Naive thymus-derived CD8-positive, alpha-beta T cell (primary cell): ENCODE data around the gene DARS1. TPM values are rescaled to one million over a fixed set of nuclear protein-coding genes. Genes with fewer than 3 reads are reported as not detected.

Source experiments
- ATAC-seq, 2 donors: fragments of 150-1000 bp; cut with Tn5 transposase in 1 of 2; sonication (Bioruptor Pico), chemical (Tn5 transposase) in 1 of 2; 1 replicate in 1 of 2; 2 replicates in 1 of 2; pipeline ENCODE4 v1.10.0; 2021; ENCODE audit warnings: mild to moderate bottlenecking in 2 of 2, moderate library complexity in 2 of 2
- POLR2A ChIA-PET: fragments of 350-600 bp; sonication (Branson Sonifier 250); formaldehyde crosslinking; loops from one replicate; lab custom pipeline; 2021; ENCODE audit warnings: antibody characterized with exemption; lab: Charles Lee
- DNase-seq, 10 donors: peaks; one replicate each; pipeline versions ENCODE4 v3.0.0 to v3.0.0-alpha.2; 2020 to 2022
- H3K27ac Mint-ChIP-seq, 10 donors: one replicate each; pipeline ENCODE4 v1.8.0; 2020 to 2022; ENCODE audit warnings: mild to moderate bottlenecking in 10 of 10, mixed read lengths in 10 of 10, moderate library complexity in 4 of 10, inconsistent platforms in 1 of 10
- H3K27me3 Mint-ChIP-seq, 5 donors: one replicate each; pipeline ENCODE4 v1.8.0; 2021 to 2022; ENCODE audit warnings: mixed read lengths in 5 of 5
- H3K36me3 Mint-ChIP-seq, 3 donors: one replicate each; pipeline ENCODE4 v1.8.0; 2020 to 2022; ENCODE audit warnings: mixed read lengths in 3 of 3, mild to moderate bottlenecking in 2 of 3, inconsistent platforms in 1 of 3
- H3K4me1 Mint-ChIP-seq, 4 donors: one replicate each; pipeline ENCODE4 v1.8.0; 2021 to 2022; ENCODE audit warnings: mixed read lengths in 4 of 4
- H3K4me3 Mint-ChIP-seq, 10 donors: one replicate each; pipeline ENCODE4 v1.8.0; 2020 to 2022; ENCODE audit warnings: mild to moderate bottlenecking in 10 of 10, mixed read lengths in 10 of 10, moderate library complexity in 6 of 10, inconsistent platforms in 1 of 10
- H3K9me3 Mint-ChIP-seq, 9 donors: one replicate each; pipeline ENCODE4 v1.8.0; 2020 to 2022; ENCODE audit warnings: mixed read lengths in 9 of 9, mild to moderate bottlenecking in 3 of 9, inconsistent platforms in 1 of 9, moderate library complexity in 1 of 9
- polyA plus RNA-seq, 3 donors: library from polyadenylated mRNA; unstranded; fragments of 300-500 nt; fragmentation: Illumina TruSeq; gene quantifications; one replicate each; pipeline ENCODE4 v1.2.3, GENCODE V29; 2021
- total RNA-seq, 8 experiments: library from RNA in 2 of 8; stranded (reverse) in 2 of 8; gene quantifications; one replicate each; pipeline ENCODE4 v1.2.3 and lab custom pipeline; 2021 to 2026

DARS1 gene
- total and polyA plus RNA-seq, 5 experiments from 2014 or later = 58.5 to 135 (median 129) TPM

GRCh38 chr2:135949451-135950234 is 35.8 kb downstream of the DARS1 start:
- ATAC-seq (no peak), DNase-seq (no peak)
- peak overlapping the region in 2 of 10 donors; percentile 92 to 97 for H3K27ac Mint-ChIP-seq
- peaks cover 20 to 66% (median 57%) of the 10 kb centered on the region in 4 donors for H3K4me1 Mint-ChIP-seq
- no peaks in the 10 kb centered on the region for H3K27me3 Mint-ChIP-seq
- no peaks in the 10 kb centered on the region for H3K9me3 Mint-ChIP-seq
- no peak overlapping the region for H3K4me3 Mint-ChIP-seq
- peaks cover 0 to 43% (median 33%) of the 10 kb centered on the region in 3 donors for H3K36me3 Mint-ChIP-seq
- POLR2A ChIA-PET = interaction anchor here (0.6 to 1.4 kb wide), 2 partner anchors 169 to 194 kb away, joined by 3 to 4 read pairs; no protein-coding TSS in a partner anchor

GRCh38 chr2:135948642-135949355 is 36.6 kb downstream of the DARS1 start:
- Mint-ChIP-seq H3K36me3 (peaks cover 0 to 43% (median 29%) of the 10 kb centered on the region in 3 donors), H3K4me3 (peak overlapping the region in 2 of 10 donors; percentile 62 to 64), H3K4me1 (peaks cover 18 to 62% (median 59%) of the 10 kb centered on the region in 4 donors), H3K9me3 (no peaks in the 10 kb centered on the region), H3K27me3 (no peaks in the 10 kb centered on the region), H3K27ac (peak overlapping the region in 6 of 10 donors; percentile 53 to 97 (median 76))
- DNase-seq (no peak), ATAC-seq (peak in 1 of 2 donors; percentile 33)
- POLR2A ChIA-PET = interaction anchor here (0.5 to 1.4 kb wide), 4 partner anchors 9 to 300 kb away, joined by 3 to 4 read pairs (median 4); no protein-coding TSS in a partner anchor

- Mint-ChIP-seq H3K9me3 (no peaks in the 10 kb centered on the region), H3K4me1 (peaks cover 18 to 62% (median 58%) of the 10 kb centered on the region in 4 donors), H3K27ac (peak overlapping the region in 6 of 10 donors; percentile 16 to 97 (median 80)), H3K4me3 (peak overlapping the region in 2 of 10 donors; percentile 1 to 62), H3K27me3 (no peaks in the 10 kb centered on the region), H3K36me3 (peaks cover 0 to 46% (median 28%) of the 10 kb centered on the region in 3 donors)
- ATAC-seq (no peak), DNase-seq (no peak)
- POLR2A ChIA-PET = interaction anchor here (0.5 to 1.4 kb wide), 3 partner anchors 8 to 299 kb away, joined by 3 to 4 read pairs (median 4); no protein-coding TSS in a partner anchor
These were observed 37.3 kb downstream of the DARS1 start for GRCh38 chr2:135948141-135948540.

GRCh38 chr2:135947483-135947882 is 37.9 kb downstream of the DARS1 start:
- DNase-seq (no peak), ATAC-seq (no peak)
- H3K4me3 Mint-ChIP-seq = no peak overlapping the region
- H3K27me3 Mint-ChIP-seq = no peaks in the 10 kb centered on the region
- peak overlapping the region in 2 of 10 donors; percentile 92 to 97 for H3K27ac Mint-ChIP-seq
- no peaks in the 10 kb centered on the region for H3K9me3 Mint-ChIP-seq
- peaks cover 6 to 45% (median 28%) of the 10 kb centered on the region in 3 donors for H3K36me3 Mint-ChIP-seq
- POLR2A ChIA-PET = interaction anchor here (0.7 kb wide), 2 partner anchors 17 to 288 kb away, joined by 3 to 8 read pairs; no protein-coding TSS in a partner anchor
- H3K4me1 Mint-ChIP-seq = peaks cover 18 to 58% (median 55%) of the 10 kb centered on the region in 4 donors

- Mint-ChIP-seq H3K27me3 (no peaks in the 10 kb centered on the region), H3K4me3 (no peak overlapping the region), H3K36me3 (peaks cover 6 to 40% (median 23%) of the 10 kb centered on the region in 3 donors), H3K27ac (peak overlapping the region in 6 of 10 donors; percentile 2 to 67 (median 41)), H3K4me1 (peaks cover 10 to 51% (median 47%) of the 10 kb centered on the region in 4 donors), H3K9me3 (peaks cover 0 to 4% (median 0%) of the 10 kb centered on the region in 9 donors)
- no peak for ATAC-seq
- no peak for DNase-seq
- POLR2A ChIA-PET = no interaction called here
These were observed 39.9 kb downstream of the DARS1 start for GRCh38 chr2:135945526-135945925.

- no peaks in the 10 kb centered on the region for H3K27me3 Mint-ChIP-seq
- H3K27ac Mint-ChIP-seq = peak overlapping the region in 6 of 10 donors; percentile 1 to 67 (median 20)
- H3K4me3 Mint-ChIP-seq = no peak overlapping the region
- ATAC-seq (no peak), DNase-seq (no peak)
- H3K4me1 Mint-ChIP-seq = peaks cover 17 to 51% (median 48%) of the 10 kb centered on the region in 4 donors
- H3K36me3 Mint-ChIP-seq = peaks cover 6 to 44% (median 25%) of the 10 kb centered on the region in 3 donors
- peaks cover 0 to 4% (median 0%) of the 10 kb centered on the region in 9 donors for H3K9me3 Mint-ChIP-seq
- POLR2A ChIA-PET = no interaction called here
These were observed 40.8 kb downstream of the DARS1 start for GRCh38 chr2:135944625-135945024.

GRCh38 chr2:135942936-135943688 is 42.3 kb downstream of the DARS1 start:
- no peak for DNase-seq
- Mint-ChIP-seq H3K4me1 (peaks cover 27 to 57% (median 47%) of the 10 kb centered on the region in 4 donors), H3K27ac (peak overlapping the region in 1 of 10 donors; percentile 29), H3K9me3 (peaks cover 0 to 4% (median 0%) of the 10 kb centered on the region in 9 donors), H3K4me3 (no peak overlapping the region), H3K36me3 (peaks cover 8 to 53% (median 25%) of the 10 kb centered on the region in 3 donors), H3K27me3 (no peaks in the 10 kb centered on the region)
- no peak for ATAC-seq
- POLR2A ChIA-PET = no interaction called here

GRCh38 chr2:135936524-135936923 is 48.9 kb downstream of the DARS1 start:
- Mint-ChIP-seq H3K4me3 (no peak overlapping the region), H3K4me1 (peaks cover 29 to 47% (median 41%) of the 10 kb centered on the region in 4 donors), H3K9me3 (peaks cover 0 to 3% (median 0%) of the 10 kb centered on the region in 9 donors), H3K36me3 (peaks cover 6 to 74% (median 22%) of the 10 kb centered on the region in 3 donors), H3K27me3 (no peaks in the 10 kb centered on the region), H3K27ac (peak overlapping the region in 4 of 10 donors; percentile 4 to 35 (median 18))
- ATAC-seq (no peak), DNase-seq (no peak)
- POLR2A ChIA-PET = no interaction called here

- no peaks in the 10 kb centered on the region for H3K27me3 Mint-ChIP-seq
- H3K4me1 Mint-ChIP-seq = peaks cover 29 to 47% (median 40%) of the 10 kb centered on the region in 4 donors
- DNase-seq = no peak
- no peak overlapping the region for H3K27ac Mint-ChIP-seq
- peaks cover 6 to 78% (median 26%) of the 10 kb centered on the region in 3 donors for H3K36me3 Mint-ChIP-seq
- ATAC-seq = no peak
- POLR2A ChIA-PET = no interaction called here
- H3K9me3 Mint-ChIP-seq = peaks cover 0 to 3% (median 0%) of the 10 kb centered on the region in 9 donors
- no peak overlapping the region for H3K4me3 Mint-ChIP-seq
These were observed 49.5 kb downstream of the DARS1 start for GRCh38 chr2:135935914-135936313.

GRCh38 chr2:135931776-135932443 is 53.5 kb downstream of the DARS1 start:
- no peak for ATAC-seq
- Mint-ChIP-seq H3K27me3 (no peaks in the 10 kb centered on the region), H3K4me1 (peaks cover 3 to 13% (median 9%) of the 10 kb centered on the region in 4 donors), H3K27ac (no peak overlapping the region), H3K36me3 (peaks cover 0 to 75% (median 27%) of the 10 kb centered on the region in 3 donors), H3K9me3 (no peaks in the 10 kb centered on the region), H3K4me3 (no peak overlapping the region)
- DNase-seq = no peak
- POLR2A ChIA-PET = no interaction called here

GRCh38 chr2:135926605-135927004 is 58.8 kb downstream of the DARS1 start:
- Mint-ChIP-seq H3K27ac (peak overlapping the region in 4 of 10 donors; percentile 5 to 66 (median 31)), H3K9me3 (no peaks in the 10 kb centered on the region), H3K4me3 (no peak overlapping the region), H3K27me3 (no peaks in the 10 kb centered on the region), H3K36me3 (peaks cover 0 to 65% (median 12%) of the 10 kb centered on the region in 3 donors), H3K4me1 (peaks cover 0 to 3% (median 0%) of the 10 kb centered on the region in 4 donors)
- POLR2A ChIA-PET = no interaction called here
- no peak for DNase-seq
- no peak for ATAC-seq
